Mononuclear cell (primary cell): Measurements from ENCODE around the gene GPR152. TPM values are rescaled to one million over a fixed set of nuclear protein-coding genes. Genes with fewer than 3 reads are reported as not detected.
"Not testable (repeated sequence)": the region's sequence is repeated elsewhere in the genome, so short reads cannot be mapped to it uniquely, and the experiment has no call there.

Experiments
- H3K27me3 ChIP-seq: 2 replicates; pipeline ENCODE4 v1.6.0; 2011; ENCODE audit warnings: low read length, control low read depth; ENCODE audit not compliant: insufficient read depth
- H3K4me1 ChIP-seq: 2 replicates; pipeline ENCODE4 v1.5.1; 2011; ENCODE audit warnings: mild to moderate bottlenecking, low read length, control low read depth; ENCODE audit not compliant: insufficient read depth
- H3K4me3 ChIP-seq: 2 replicates; pipeline ENCODE4 v1.5.1; 2011; ENCODE audit warnings: mild to moderate bottlenecking, low read length, moderate library complexity
- H3K9me3 ChIP-seq: 2 replicates; pipeline ENCODE4 v1.5.1; 2011; ENCODE audit warnings: low read depth, mild to moderate bottlenecking, control low read depth, low read length
- total RNA-seq: library from RNA; depleted of rRNA; stranded (reverse); fragments of >200 nt; gene quantifications from one replicate; pipeline ENCODE4 v1.2.3, GENCODE V29; 2012

The GPR152 gene
- total RNA-seq, 1 donor: not detected

DNA sequence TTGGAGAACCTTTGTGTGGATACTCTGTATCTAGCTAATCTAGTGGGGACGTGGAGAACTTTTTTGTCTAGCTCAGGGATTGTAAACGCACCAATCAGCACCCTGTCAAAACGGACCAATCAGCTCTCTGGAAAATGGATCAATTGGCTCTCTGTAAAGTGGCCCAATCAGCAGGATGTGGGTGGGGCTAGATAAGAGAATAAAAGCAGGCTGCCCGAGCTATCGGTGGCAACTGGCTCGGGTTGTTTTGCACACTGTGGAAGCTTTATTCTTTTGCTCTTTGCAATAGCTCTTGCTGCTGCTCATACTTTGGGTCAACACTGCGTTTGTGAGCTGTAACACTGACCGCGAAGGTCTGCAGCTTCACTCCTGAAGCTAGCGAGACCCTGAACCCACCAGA is 24.2 kb upstream of the GPR152 start:
- H3K4me1 ChIP-seq, H3K4me3 ChIP-seq, H3K9me3 ChIP-seq, H3K27me3 ChIP-seq: not testable (repeated sequence)

DNA sequence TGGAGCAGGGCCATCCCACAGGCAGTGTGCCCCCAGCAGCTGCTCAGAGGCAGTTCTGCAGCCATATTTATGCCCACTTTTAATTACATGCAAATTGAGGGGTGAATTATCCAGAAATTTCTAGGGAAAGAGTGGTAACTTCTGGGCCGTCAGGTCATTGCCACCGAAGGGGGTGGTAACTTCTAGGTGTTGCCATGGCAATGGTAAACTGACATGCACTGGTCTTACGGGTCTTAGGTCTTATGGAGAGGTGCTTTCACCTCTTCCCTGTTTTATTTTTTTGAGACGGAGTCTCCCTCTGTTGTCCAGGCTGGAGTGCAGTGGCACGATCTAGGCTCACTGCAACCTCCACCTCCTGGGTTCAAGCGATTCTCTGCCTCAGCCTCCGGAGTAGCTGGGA is 20.4 kb upstream of the GPR152 start:
- H3K9me3 ChIP-seq: no peaks in the 10 kb centered on the region
- no peak overlapping the region for H3K4me3 ChIP-seq
- peaks cover 16% of the 10 kb centered on the region for H3K4me1 ChIP-seq
- H3K27me3 ChIP-seq: no peaks in the 10 kb centered on the region

DNA sequence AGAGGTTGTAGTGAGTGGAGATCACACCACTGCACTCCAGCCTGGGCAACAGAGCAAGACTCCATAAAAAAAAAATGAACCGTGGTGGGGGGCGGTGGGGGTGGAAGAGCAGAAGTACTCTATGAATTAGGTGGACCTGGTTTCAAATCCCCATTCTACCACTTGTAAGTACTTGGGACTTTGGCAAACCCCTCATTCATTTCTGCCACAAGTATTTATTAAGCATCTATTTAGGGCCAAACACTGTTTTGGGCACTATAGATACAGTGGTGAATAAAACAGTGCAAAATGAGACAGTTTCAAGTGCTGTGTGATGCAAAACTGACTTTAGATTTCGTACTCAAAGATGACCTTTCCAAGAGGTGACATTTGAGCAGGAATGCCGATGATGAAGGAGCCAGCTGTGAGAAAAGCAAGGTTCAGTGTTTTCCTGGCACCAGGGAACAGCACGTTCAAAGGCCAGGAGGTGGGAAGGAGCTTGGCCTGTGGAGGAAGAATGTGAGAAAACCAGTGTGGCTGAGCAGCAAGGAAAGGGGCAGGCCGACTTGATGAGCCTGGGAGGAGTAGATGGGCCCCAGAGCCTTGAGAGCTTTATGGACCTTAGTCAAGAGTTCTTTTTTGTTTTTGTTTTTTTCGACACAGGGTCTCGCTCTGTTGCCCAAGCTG is 17.9 kb upstream of the GPR152 start:
- peaks cover 37% of the 10 kb centered on the region for H3K4me1 ChIP-seq
- no peak overlapping the region for H3K4me3 ChIP-seq
- no peaks in the 10 kb centered on the region for H3K9me3 ChIP-seq
- H3K27me3 ChIP-seq: no peaks in the 10 kb centered on the region

DNA sequence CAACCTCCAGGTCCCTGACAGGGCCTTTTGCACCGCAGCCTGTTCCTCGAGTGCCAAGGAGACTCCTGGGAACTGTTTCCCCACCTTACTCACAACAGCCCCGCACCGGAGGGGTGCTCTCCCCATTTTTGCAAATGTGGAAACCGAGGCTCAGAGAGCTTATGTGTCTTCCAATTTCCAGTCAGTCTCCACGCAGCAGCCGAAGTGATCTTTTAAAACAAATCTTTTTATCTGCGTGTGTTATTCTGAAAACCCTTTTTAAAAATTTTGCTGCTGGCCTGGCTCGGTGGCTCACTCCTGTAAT is 16.9 kb upstream of the GPR152 start:
- Histone ChIP-seq H3K9me3 (no peaks in the 10 kb centered on the region), H3K27me3 (no peaks in the 10 kb centered on the region), H3K4me1 (peaks cover 42% of the 10 kb centered on the region), H3K4me3 (peak overlapping the region; percentile 51)

DNA sequence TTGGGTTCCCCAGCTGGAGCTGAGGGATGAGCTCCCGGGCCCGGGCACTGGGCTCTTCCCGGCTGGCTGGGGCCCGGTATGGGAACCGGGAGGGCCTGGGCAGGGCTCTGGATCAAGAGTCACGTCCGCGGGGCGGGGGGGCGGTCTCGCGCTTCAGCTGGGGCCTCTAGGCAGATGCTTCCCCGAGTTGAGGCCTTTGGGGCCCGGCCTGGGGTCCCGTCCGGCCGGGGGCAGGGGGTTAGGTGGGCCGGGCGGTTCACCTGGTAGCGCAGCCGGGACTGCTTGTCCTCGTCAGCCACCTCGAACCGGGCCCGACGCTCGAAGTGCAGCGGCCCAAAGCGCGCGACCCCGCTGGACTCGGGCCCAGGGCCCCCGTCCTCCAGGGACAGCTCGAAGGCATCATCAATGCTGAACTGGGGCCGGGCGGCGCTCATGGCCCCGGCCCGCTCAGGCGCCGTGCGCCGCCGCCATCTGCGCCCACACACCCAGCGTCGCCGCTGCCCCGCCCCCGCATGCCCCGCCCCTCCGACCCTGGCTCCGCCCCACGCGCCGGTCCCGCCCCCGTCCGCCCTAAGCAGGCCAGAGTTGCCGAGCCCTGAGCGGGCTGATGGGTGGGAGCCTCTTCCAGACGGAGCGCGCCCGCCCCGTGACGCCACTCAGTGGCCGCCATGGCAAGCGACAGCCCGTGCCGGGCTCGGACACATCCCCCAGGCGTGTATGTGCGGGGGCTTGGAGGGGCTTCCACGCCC is 16.4 kb upstream of the GPR152 start, which contains the start of gene TMEM134:
Gene TMEM134 (minus strand): TSS at position 493 of the 749 bp plus-strand sequence. CDS start 59 bp downstream, at position 434.
- H3K27me3 ChIP-seq: no peaks in the 10 kb centered on the region
- no peaks in the 10 kb centered on the region for H3K9me3 ChIP-seq
- H3K4me1 ChIP-seq: peaks cover 48% of the 10 kb centered on the region
- H3K4me3 ChIP-seq: peak within 1 kb of the TSS; percentile 62

DNA sequence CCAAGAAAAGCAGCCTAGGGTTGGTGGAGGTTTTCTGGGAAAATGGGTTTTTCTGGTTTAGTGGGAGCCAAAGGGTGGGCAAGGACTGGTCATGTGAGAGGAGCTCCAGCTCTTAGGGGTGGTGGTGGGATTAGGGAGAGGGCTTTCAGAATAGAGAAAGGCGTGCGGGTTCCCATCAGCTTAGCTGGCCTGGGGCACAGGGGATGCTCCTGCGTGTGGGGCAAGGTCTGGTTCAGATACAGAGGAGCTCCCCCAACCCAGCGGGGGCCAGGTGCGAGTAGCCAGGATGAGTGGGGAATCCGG is 15.9 kb upstream of the GPR152 start:
- peaks cover 53% of the 10 kb centered on the region for H3K4me1 ChIP-seq
- no peaks in the 10 kb centered on the region for H3K27me3 ChIP-seq
- peak overlapping the region; percentile 62 for H3K4me3 ChIP-seq
- no peaks in the 10 kb centered on the region for H3K9me3 ChIP-seq

DNA sequence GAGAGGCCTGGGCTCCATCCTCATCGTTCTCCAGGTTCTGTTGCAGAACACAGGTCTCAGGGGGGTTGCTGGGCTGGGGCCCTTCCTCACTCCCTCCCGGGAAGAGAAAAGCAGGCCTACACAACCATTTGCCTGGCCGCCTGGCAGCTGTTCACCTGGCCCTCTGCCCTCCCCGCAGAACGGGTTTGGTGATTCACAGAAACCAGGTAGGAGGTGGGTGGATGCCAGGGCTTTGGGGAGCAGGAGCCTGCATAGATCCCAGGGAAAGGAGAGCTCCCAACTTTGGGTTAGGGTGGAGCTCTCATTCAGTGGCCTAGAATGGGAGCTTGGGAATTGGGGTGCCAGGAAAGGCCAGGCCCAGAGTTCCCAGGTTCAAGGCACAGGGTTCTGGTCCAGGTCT is 15.5 kb upstream of the GPR152 start:
- Histone ChIP-seq H3K4me3 (peak overlapping the region; percentile 62), H3K4me1 (peaks cover 56% of the 10 kb centered on the region)

DNA sequence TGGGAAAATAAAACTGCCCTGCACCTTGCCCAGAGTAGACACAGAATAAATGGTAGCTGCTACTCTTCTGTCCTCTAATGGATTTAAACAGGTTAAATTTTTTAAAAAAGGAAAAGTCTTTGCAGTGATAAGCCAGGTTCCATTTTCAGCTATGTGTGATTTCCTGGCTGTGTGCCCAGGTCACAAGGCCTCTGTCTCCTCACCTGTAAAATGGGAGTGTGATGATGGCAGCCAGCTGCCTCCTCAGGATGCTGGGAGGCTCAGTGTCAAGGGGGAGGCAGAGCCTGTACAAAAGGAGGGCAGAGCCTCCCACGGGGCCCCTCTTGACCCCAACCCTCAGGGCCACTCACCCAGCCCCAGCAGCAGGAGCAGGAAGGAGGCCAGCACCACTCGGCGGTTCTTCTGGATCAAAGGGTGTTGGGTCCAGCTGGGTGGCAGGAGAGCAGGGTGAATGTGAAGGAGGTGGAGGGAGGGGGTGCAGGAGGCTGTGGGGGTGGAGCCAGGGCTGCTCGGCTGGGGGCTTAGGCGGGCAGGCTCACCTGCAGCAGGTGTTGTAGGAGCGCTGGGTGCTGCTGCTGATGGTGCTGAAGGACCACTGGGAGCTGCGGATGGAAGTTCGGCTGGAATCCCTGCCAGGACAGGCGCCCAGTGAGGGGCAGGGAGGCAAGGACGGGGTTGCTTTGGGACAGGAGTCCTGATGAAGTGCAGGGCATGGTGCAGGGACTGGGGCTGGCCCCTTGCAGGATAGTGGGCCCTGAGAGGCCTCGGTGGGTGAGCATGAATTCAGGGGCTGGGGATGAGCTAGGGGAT is 14.6 kb upstream of the GPR152 start:
- no peak overlapping the region for H3K4me3 ChIP-seq
- no peaks in the 10 kb centered on the region for H3K27me3 ChIP-seq
- peaks cover 56% of the 10 kb centered on the region for H3K4me1 ChIP-seq
- H3K9me3 ChIP-seq: no peaks in the 10 kb centered on the region

More for the DNA sequence above, 15.5 kb upstream of the GPR152 start:
- no peaks in the 10 kb centered on the region for H3K27me3 ChIP-seq
- H3K9me3 ChIP-seq: no peaks in the 10 kb centered on the region

DNA sequence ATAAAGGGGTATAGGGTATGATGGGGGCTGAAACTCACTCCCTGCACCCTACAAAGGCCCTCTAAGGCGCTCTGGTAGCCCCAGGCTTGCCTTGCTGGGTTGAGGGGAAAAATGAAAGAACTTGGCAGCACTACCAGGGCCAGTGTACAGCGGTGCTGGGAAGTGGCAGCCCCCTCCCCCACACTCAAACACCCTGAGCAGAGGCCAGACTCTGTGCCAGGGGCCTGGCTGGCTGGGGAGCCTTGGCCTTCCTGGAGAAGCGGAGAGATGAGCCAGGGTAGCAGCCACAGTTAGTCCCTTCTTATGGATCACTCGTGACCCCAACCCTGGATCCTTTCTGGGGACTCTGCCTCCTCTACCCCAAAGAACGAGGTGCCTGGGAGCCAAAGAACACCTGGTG is 13.8 kb upstream of the GPR152 start:
- peaks cover 56% of the 10 kb centered on the region for H3K4me1 ChIP-seq

DNA sequence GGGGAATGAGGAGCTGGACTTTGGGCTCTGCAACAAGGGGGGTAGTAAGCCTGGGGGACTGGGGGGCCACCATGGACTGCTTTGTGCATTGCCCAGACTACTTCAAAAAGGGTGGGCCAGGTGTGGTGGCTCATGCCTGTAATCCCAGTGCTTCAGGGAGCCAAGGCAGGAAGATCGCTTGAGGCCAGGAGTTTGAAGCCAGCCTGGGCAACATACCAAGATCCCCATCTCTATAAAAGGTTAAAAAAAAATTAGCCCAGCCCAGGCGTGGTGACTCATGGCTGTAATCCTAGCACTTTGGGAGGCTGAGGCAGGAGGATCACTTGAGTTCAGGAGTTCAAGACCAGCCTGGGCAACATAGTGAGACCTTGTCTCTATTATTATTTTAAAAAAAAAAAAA is 13.0 kb upstream of the GPR152 start:
- H3K9me3 ChIP-seq, H3K27me3 ChIP-seq: not testable (repeated sequence)
- Histone ChIP-seq H3K4me3 (peak overlapping the region; percentile 59), H3K4me1 (peaks cover 60% of the 10 kb centered on the region)

More for the DNA sequence above, 13.8 kb upstream of the GPR152 start:
- no peaks in the 10 kb centered on the region for H3K27me3 ChIP-seq
- H3K4me3 ChIP-seq: no peak overlapping the region
- no peaks in the 10 kb centered on the region for H3K9me3 ChIP-seq

DNA sequence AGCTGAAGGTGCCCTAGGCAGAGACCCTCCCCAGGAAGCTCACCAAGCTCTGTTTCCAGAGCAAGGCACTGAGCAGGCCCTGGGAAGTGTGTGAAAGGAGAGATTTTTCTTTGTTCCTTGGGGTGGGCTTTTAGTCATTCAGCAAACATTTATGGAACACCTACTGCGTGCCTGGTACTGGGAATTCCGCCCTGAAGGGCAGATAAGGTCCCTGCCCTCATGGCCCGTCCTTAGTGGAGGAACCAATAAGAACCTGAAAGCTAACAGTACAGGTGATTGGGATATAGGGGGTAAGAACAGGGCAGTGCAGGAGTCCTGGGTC is 12.6 kb upstream of the GPR152 start:
- H3K9me3 ChIP-seq: no peaks in the 10 kb centered on the region
- peaks cover 60% of the 10 kb centered on the region for H3K4me1 ChIP-seq
- peak overlapping the region; percentile 59 for H3K4me3 ChIP-seq
- no peaks in the 10 kb centered on the region for H3K27me3 ChIP-seq

DNA sequence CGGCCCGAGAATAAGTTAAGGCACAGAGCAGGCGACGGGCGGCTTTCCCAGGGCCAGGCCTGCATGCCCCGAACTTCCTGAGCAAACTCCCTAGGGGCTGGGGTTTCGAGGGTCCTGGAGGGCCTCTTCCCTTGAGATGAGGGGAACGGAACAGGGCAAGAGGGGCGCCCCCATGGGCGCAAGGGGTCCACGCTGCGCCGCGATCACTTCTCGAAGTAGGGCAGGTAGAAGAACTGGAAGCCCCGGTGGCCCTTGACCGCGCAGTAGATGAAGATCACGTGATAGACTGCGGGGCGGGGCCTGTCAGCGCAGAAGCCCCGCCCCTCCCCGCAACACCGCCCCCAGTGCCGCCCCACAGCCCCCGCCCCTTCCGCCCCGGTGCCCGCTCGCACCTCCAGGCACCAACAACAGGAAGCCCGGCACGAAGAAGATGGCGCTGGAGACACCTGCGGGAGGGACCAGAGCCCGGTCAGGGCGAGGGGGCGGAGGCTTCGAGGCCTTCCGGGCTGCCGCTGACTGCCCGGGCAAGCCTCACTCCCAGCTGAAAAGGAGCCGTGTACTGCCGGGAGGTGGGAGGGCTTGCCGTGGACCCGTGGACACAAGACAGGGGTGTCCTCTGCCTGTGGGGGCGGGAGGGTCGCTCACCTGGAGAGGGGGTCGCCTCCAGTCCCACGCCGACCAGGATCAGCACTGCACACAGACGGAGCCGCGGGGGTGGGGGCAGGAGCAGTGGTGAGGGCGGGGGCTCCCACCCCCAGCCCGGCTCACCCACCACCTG is 12.1 kb upstream of the GPR152 start:
- Histone ChIP-seq H3K27me3 (no peaks in the 10 kb centered on the region), H3K9me3 (no peaks in the 10 kb centered on the region), H3K4me1 (peaks cover 59% of the 10 kb centered on the region), H3K4me3 (peak overlapping the region; percentile 59)

DNA sequence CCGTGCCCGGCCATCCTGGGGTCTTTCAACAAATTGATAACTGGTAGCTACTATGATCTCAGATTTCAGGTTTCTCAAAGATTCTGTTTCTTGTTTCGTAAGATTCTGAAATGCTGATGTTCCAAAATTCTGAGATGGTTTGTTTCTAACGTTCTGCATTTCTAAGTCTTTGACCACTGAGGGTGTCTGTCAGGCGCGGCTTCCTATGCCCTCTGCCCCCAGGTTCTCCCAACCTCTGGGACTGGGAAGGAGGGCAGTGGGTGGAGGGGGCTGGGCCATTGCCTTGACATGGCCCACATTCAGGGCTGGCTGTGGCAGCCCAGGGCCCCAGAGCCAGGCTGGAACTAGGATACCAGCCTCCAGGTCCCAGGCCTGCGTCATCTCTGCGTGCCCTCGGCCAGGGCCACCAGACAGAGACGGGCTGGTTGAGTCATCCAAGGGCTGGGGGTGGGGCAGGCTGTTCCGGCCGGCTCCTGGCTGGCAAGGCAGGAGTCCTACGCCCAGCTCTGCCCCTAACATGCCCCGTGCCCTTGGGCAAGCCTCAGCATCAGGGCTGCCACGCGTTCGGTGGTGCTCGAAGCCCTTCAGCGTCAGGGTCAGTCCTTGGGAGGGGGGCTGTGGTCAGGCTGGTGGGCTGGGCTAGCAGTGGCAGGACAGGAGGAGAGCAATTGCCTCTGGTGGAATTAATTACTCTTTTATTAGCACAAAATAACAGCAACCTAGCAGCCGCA is 11.3 kb upstream of the GPR152 start:
- Histone ChIP-seq H3K4me1 (peaks cover 63% of the 10 kb centered on the region), H3K27me3 (no peaks in the 10 kb centered on the region), H3K4me3 (peak overlapping the region; percentile 32), H3K9me3 (no peaks in the 10 kb centered on the region)

DNA sequence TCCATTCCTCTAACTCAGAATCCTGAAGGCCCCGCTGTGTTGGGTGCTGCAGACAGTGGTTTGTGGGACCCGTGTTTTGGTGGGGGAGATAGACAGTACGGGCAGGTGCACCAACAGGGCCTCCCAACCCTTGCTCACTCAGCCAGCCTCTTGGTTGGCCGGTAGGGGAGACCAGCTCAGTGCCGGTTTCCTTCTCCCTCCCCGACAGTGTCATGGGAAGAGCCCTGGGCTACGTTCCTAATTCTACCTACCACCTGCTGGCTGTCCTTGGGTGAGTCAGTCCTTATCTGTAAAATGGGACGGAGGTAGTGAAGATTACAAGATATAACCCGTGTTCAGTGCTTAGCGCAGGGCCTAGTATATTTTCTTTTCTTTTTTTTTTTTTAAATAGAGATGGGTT is 10.7 kb upstream of the GPR152 start:
- Histone ChIP-seq H3K4me1 (peaks cover 62% of the 10 kb centered on the region), H3K9me3 (no peaks in the 10 kb centered on the region), H3K4me3 (no peak overlapping the region), H3K27me3 (no peaks in the 10 kb centered on the region)
